NCI-H82 treated with DMSO at 0.1 percent for 48 hours (cell line): ENCODE measurements around the gene DCK.
"Not testable (repeated sequence)": the region's sequence is repeated elsewhere in the genome, so short reads cannot be mapped to it uniquely, and the experiment has no call there.

Source experiments
- DNase-seq: peaks from one replicate; lab custom pipeline; 2025; ENCODE audit not compliant: unreplicated experiment; lab: John Stamatoyannopoulos, UW

DCK gene

GRCh38 chr4:70999639-71000038 lies 6.2 kb downstream of the DCK start:
- not testable (repeated sequence) for DNase-seq

- DNase-seq = not testable (repeated sequence)
Observed at GRCh38 chr4:71001363-71001762, 7.9 kb downstream of the DCK start.

- DNase-seq = no peak
Observed at GRCh38 chr4:71004281-71004851, 10.9 kb downstream of the DCK start.

GRCh38 chr4:71005025-71005424 lies 11.6 kb downstream of the DCK start:
- not testable (repeated sequence) for DNase-seq

- DNase-seq = no peak
Observed at GRCh38 chr4:71006203-71006907, 12.9 kb downstream of the DCK start.

- no peak for DNase-seq
Observed at GRCh38 chr4:71008196-71008595, 14.7 kb downstream of the DCK start.

GRCh38 chr4:71009086-71009485 lies 15.6 kb downstream of the DCK start:
- DNase-seq = no peak

- peak; percentile 11 for DNase-seq
Observed at GRCh38 chr4:71009890-71010588, 16.6 kb downstream of the DCK start.

- DNase-seq = no peak
Observed at GRCh38 chr4:71011451-71011850, 18.0 kb downstream of the DCK start.

- DNase-seq = not testable (repeated sequence)
Observed at GRCh38 chr4:71017391-71017790, 23.9 kb downstream of the DCK start.

GRCh38 chr4:71020611-71021010 lies 27.2 kb downstream of the DCK start:
- DNase-seq = no peak

- no peak for DNase-seq
Observed at GRCh38 chr4:71025654-71026053, 32.2 kb downstream of the DCK start.

- no peak for DNase-seq
Observed at GRCh38 chr4:71026086-71026485, 32.6 kb downstream of the DCK start.

- no peak for DNase-seq
Observed at GRCh38 chr4:71027611-71028010, 34.2 kb downstream of the DCK start.

- no peak for DNase-seq
Observed at GRCh38 chr4:71029504-71029903, 36.1 kb downstream of the DCK start.

GRCh38 chr4:71032106-71032505 lies 38.7 kb downstream of the DCK start:
- not testable (repeated sequence) for DNase-seq

- no peak for DNase-seq
Observed at GRCh38 chr4:71045256-71045655, 51.8 kb downstream of the DCK start.

GRCh38 chr4:71049395-71049794 lies 55.9 kb downstream of the DCK start:
- DNase-seq = no peak

- no peak for DNase-seq
Observed at GRCh38 chr4:71050809-71051208, 57.4 kb downstream of the DCK start.

GRCh38 chr4:71052034-71052433 lies 58.6 kb downstream of the DCK start:
- DNase-seq = no peak

GRCh38 chr4:71052716-71053115 lies 59.3 kb downstream of the DCK start:
- DNase-seq = no peak

- DNase-seq = not testable (repeated sequence)
Observed at GRCh38 chr4:71053613-71054012, 60.2 kb downstream of the DCK start.
